ENCODE data around the gene PAK4.
"Not testable (repeated sequence)": the region's sequence is repeated elsewhere in the genome, so short reads cannot be mapped to it uniquely, and the experiment has no call there.

Gene PAK4

GRCh38 chr19:39130337-39131254 is 5.0 kb downstream of the PAK4 start:
- DNase-seq, result no peak

- no peak for DNase-seq
Measured at GRCh38 chr19:39131255-39131755, 5.7 kb downstream of the PAK4 start.

GRCh38 chr19:39132344-39132969 is 6.9 kb downstream of the PAK4 start:
- no peak for DNase-seq

- DNase-seq, result no peak
Measured at GRCh38 chr19:39133431-39134270, 8.1 kb downstream of the PAK4 start.

- no peak for DNase-seq
Measured at GRCh38 chr19:39135701-39136100, 10.1 kb downstream of the PAK4 start.

GRCh38 chr19:39136225-39136940 is 10.8 kb downstream of the PAK4 start:
- no peak for DNase-seq

GRCh38 chr19:39137131-39137530 is 11.5 kb downstream of the PAK4 start:
- DNase-seq, result no peak

GRCh38 chr19:39138221-39139211 is 12.9 kb downstream of the PAK4 start:
- no peak for DNase-seq

GRCh38 chr19:39139305-39139874 is 13.8 kb downstream of the PAK4 start:
- DNase-seq, result no peak

- DNase-seq, result no peak
Measured at GRCh38 chr19:39139971-39140453, 14.4 kb downstream of the PAK4 start.

- DNase-seq, result no peak
Measured at GRCh38 chr19:39140594-39140993, 15.0 kb downstream of the PAK4 start.

GRCh38 chr19:39141929-39142328 is 16.3 kb downstream of the PAK4 start:
- no peak for DNase-seq

GRCh38 chr19:39142630-39143029 is 17.0 kb downstream of the PAK4 start:
- DNase-seq, result no peak

GRCh38 chr19:39143757-39144289 is 18.2 kb downstream of the PAK4 start:
- DNase-seq, result not testable (repeated sequence)

GRCh38 chr19:39144290-39145071 is 18.9 kb downstream of the PAK4 start:
- no peak for DNase-seq

- no peak for DNase-seq
Measured at GRCh38 chr19:39145180-39145953, 19.8 kb downstream of the PAK4 start.

- no peak for DNase-seq
Measured at GRCh38 chr19:39146091-39146490, 20.5 kb downstream of the PAK4 start.

- no peak for DNase-seq
Measured at GRCh38 chr19:39146686-39147450, 21.3 kb downstream of the PAK4 start.

Measured in T1000 (cell line).